ENCODE results near the gene KLHL11.

DNA sequence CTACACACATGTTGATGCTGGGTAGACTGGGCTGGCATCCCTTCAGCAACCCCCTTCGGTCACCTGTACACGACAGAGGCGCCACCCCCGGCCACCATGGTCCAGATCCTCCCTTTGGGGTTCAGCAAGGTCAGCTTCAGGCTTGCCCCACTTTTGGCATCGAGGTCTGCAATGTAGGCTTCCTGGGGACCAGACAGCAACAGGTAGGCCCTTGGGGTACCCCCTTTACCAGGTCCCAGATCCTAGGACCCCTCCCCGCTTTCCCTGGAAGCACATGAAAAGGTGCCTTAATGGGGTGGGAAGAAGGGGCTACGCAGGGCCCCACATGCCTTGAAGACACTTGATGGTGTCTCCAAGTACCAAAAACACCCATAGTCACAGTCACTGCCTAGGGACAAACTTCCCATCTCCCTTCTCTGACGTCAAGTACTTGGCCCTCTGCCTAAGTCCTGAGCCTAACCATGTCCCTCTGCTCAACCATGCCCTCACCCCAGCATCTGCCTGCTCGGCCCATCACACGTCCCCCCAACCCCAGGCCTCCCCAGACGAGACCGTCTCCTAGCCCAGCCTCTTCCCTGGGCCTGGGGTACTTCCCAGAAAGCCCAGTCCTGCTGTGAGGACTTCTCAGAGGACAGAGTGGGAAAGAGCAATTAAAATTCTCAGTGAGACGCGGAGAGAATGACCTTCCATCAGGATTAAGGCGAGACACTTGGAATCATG lies 41.4 kb upstream of the KLHL11 start:
- TF ChIP-seq, protein P1, sequence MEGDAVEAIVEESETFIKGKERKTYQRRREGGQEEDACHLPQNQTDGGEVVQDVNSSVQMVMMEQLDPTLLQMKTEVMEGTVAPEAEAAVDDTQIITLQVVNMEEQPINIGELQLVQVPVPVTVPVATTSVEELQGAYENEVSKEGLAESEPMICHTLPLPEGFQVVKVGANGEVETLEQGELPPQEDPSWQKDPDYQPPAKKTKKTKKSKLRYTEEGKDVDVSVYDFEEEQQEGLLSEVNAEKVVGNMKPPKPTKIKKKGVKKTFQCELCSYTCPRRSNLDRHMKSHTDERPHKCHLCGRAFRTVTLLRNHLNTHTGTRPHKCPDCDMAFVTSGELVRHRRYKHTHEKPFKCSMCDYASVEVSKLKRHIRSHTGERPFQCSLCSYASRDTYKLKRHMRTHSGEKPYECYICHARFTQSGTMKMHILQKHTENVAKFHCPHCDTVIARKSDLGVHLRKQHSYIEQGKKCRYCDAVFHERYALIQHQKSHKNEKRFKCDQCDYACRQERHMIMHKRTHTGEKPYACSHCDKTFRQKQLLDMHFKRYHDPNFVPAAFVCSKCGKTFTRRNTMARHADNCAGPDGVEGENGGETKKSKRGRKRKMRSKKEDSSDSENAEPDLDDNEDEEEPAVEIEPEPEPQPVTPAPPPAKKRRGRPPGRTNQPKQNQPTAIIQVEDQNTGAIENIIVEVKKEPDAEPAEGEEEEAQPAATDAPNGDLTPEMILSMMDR (IDR thresholded peaks at IDR 0.05) = no peak
- TF ChIP-seq EP300 (IDR thresholded peaks at IDR 0.05) = no peak
